IMR-90 (cell line): ENCODE measurements around the gene IMPG1. TPM values are rescaled to one million over a fixed set of nuclear protein-coding genes. Genes with fewer than 3 reads are reported as not detected.

Experiments
- ATAC-seq: fragments of 200-7000 bp; cut with Tn5 transposase; 2 replicates; pipeline ENCODE4 v1.9.1; 2020; ENCODE audit warnings: low read depth, mild to moderate bottlenecking, moderate library complexity
- BruUV-seq: library from RNA; stranded (reverse); fragments of 400-500 nt; replicated peaks from 2 replicates; lab custom pipeline; 2021; lab: Mats Ljungman, UMichigan
- CTCF ChIA-PET: fragments of 300-600 bp; formaldehyde crosslinking; extraction: SDS; loops from one replicate; lab custom pipeline; 2021; ENCODE audit warnings: antibody characterized with exemption; lab: Yijun Ruan, JAX
- POLR2A ChIA-PET: fragments of 300-600 bp; sonication (Branson Sonifier 250); formaldehyde crosslinking; loops from one replicate; lab custom pipeline; 2022; ENCODE audit warnings: antibody characterized with exemption; ENCODE audit not compliant: unreplicated experiment; lab: Charles Lee
- DNase-seq: peaks from one replicate; pipeline ENCODE4 v3.0.0; 2013
- H2AFZ ChIP-seq: replicated peaks from 2 replicates; pipeline ENCODE3; 2013; ENCODE audit warnings: low read length, mild to moderate bottlenecking; ENCODE audit not compliant: poor library complexity
- H2AK5ac ChIP-seq: 2 replicates; pipeline ENCODE4 v1.6.1; 2013; ENCODE audit warnings: low read depth, low read length, inconsistent platforms
- H2AK9ac ChIP-seq: replicated peaks from 2 replicates; pipeline ENCODE3; 2013; ENCODE audit warnings: mild to moderate bottlenecking, low read depth, low read length, moderate library complexity; ENCODE audit not compliant: poor library complexity
- H2BK120ac ChIP-seq: 2 replicates; pipeline ENCODE4 v1.6.1; 2013; ENCODE audit warnings: low read depth, low read length, inconsistent platforms
- H2BK15ac ChIP-seq: 3 replicates; pipeline ENCODE4 v1.6.1; 2013; ENCODE audit warnings: low read depth, low read length, inconsistent platforms
- H2BK20ac ChIP-seq: 2 replicates; pipeline ENCODE4 v1.6.1; 2013; ENCODE audit warnings: low read depth, mild to moderate bottlenecking, inconsistent platforms, low read length, moderate library complexity
- H2BK5ac ChIP-seq: 2 replicates; pipeline ENCODE4 v1.6.1; 2013; ENCODE audit warnings: mild to moderate bottlenecking, low read depth, low read length, inconsistent platforms; ENCODE audit not compliant: poor library complexity, severe bottlenecking
- H3K14ac ChIP-seq: replicated peaks from 2 replicates; pipeline ENCODE4 v1.6.1; 2013; ENCODE audit warnings: low read depth, low read length, inconsistent platforms
- H3K18ac ChIP-seq: 2 replicates; pipeline ENCODE4 v1.6.1; 2013; ENCODE audit warnings: low read depth, low read length, control low read depth
- H3K23ac ChIP-seq: 2 replicates; pipeline ENCODE4 v1.6.1; 2013; ENCODE audit warnings: low read depth, low read length, inconsistent platforms
- H3K27ac ChIP-seq: 2 replicates; pipeline ENCODE4 v1.5.1; 2013; ENCODE audit warnings: mild to moderate bottlenecking, control low read depth, low read length; ENCODE audit not compliant: insufficient read depth
- H3K27me3 ChIP-seq: 2 replicates; pipeline ENCODE4 v1.6.1; 2013; ENCODE audit warnings: low read length; ENCODE audit not compliant: control insufficient read depth, insufficient read depth
- H3K36me3 ChIP-seq: 2 replicates; pipeline ENCODE4 v1.6.1; 2013; ENCODE audit warnings: low read length, mixed read lengths; ENCODE audit not compliant: control insufficient read depth, insufficient read depth
- H3K4ac ChIP-seq: 2 replicates; pipeline ENCODE4 v1.6.1; 2013; ENCODE audit warnings: low read depth, low read length, inconsistent platforms
- H3K4me1 ChIP-seq: 2 replicates; pipeline ENCODE4 v1.6.1; 2013; ENCODE audit warnings: low read length, mixed read lengths; ENCODE audit not compliant: control insufficient read depth, insufficient read depth
- H3K4me2 ChIP-seq: 2 replicates; pipeline ENCODE4 v1.6.1; 2013; ENCODE audit warnings: low read depth, mild to moderate bottlenecking, control low read depth, low read length, moderate library complexity
- H3K4me3 ChIP-seq: 2 replicates; pipeline ENCODE4 v1.5.1; 2013; ENCODE audit warnings: low read depth, mild to moderate bottlenecking, control low read depth, low read length, moderate library complexity; ENCODE audit not compliant: insufficient read depth
- H3K56ac ChIP-seq: 2 replicates; pipeline ENCODE4 v1.6.1; 2013; ENCODE audit warnings: low read length, inconsistent platforms; ENCODE audit not compliant: insufficient read depth; ENCODE audit errors: extremely low read depth
- H3K79me1 ChIP-seq, 2 experiments: 2 replicates each; pipeline ENCODE4 v1.6.1; 2013; ENCODE audit warnings: low read length in 2 of 2, inconsistent platforms in 1 of 2, low read depth in 1 of 2
- H3K9ac ChIP-seq: 2 replicates; pipeline ENCODE4 v1.6.1; 2013; ENCODE audit warnings: low read depth, low read length, control low read depth
- H3K9me1 ChIP-seq: 2 replicates; pipeline ENCODE4 v1.6.1; 2013; ENCODE audit warnings: low read length, inconsistent platforms; ENCODE audit not compliant: insufficient read depth
- H3K9me3 ChIP-seq: 2 replicates; pipeline ENCODE4 v1.6.1; 2013; ENCODE audit warnings: low read length; ENCODE audit not compliant: control insufficient read depth, insufficient read depth
- H4K20me1 ChIP-seq: 2 replicates; pipeline ENCODE4 v1.6.1; 2013; ENCODE audit warnings: low read length, inconsistent platforms; ENCODE audit not compliant: insufficient read depth
- H4K5ac ChIP-seq: 2 replicates; pipeline ENCODE4 v1.6.1; 2013; ENCODE audit warnings: mild to moderate bottlenecking, low read depth, low read length, control low read depth
- H4K8ac ChIP-seq, 2 experiments: 2 replicates each; pipeline ENCODE4 v1.6.1; 2013; ENCODE audit warnings: low read depth in 2 of 2, low read length in 2 of 2, control low read depth in 1 of 2, inconsistent platforms in 1 of 2
- H4K91ac ChIP-seq: 2 replicates; pipeline ENCODE4 v1.6.1; 2013; ENCODE audit warnings: low read depth, low read length, inconsistent platforms; ENCODE audit not compliant: insufficient read depth
- RFX5 ChIP-seq: IDR thresholded peaks from 2 replicates; pipeline ENCODE4 v1.8.0; 2012; ENCODE audit warnings: low read depth, mild to moderate bottlenecking, low read length, moderate library complexity
- WGBS, 2 experiments: methylation state at CpG; one replicate each; pipeline versions ENCODE4 v1.1.5 to v1.1.7; 2013; ENCODE audit warnings: missing lambda C conversion rate in 2 of 2; ENCODE audit not compliant: insufficient read length in 1 of 2; ENCODE audit errors: extremely low coverage in 2 of 2; 5-methylcytosine and 5-hydroxymethylcytosine counted together
- dilution Hi-C: fragments of 300-500 bp; cut with HindIII; formaldehyde crosslinking; loops from one replicate; pipeline ENCODE4 v1.14.3; 2018; ENCODE audit warnings: low sequenced_read_pairs; ENCODE audit not compliant: unreplicated experiment
- in situ Hi-C: fragments of 300-500 bp; cut with MboI; formaldehyde crosslinking; loops from 3 replicates; pipeline ENCODE4 v1.14.3; 2019; ENCODE audit warnings: low sequenced_read_pairs, inconsistent platforms, mixed read lengths
- intact Hi-C: fragments of 100-400 bp; cut with micrococcal nuclease; formaldehyde crosslinking; loops from 2 replicates; pipeline ENCODE4 v1.10.0; 2022
- polyA plus RNA-seq, 3 experiments: library from polyadenylated mRNA; depleted of rRNA; stranded (reverse); fragments of >200 nt; gene quantifications; 2 replicates each; pipeline ENCODE4 v1.2.3, GENCODE V29; 2012; ENCODE audit warnings: low replicate concordance in 1 of 3
- total RNA-seq: library from RNA; depleted of rRNA; stranded (reverse); fragments of >200 nt; gene quantifications from 2 replicates; pipeline ENCODE4 v1.2.3, GENCODE V29; 2012

The IMPG1 gene
- total and polyA plus RNA-seq, 2 of the 4 experiments (the other 2 are of a cell fraction): not detected

DNA sequence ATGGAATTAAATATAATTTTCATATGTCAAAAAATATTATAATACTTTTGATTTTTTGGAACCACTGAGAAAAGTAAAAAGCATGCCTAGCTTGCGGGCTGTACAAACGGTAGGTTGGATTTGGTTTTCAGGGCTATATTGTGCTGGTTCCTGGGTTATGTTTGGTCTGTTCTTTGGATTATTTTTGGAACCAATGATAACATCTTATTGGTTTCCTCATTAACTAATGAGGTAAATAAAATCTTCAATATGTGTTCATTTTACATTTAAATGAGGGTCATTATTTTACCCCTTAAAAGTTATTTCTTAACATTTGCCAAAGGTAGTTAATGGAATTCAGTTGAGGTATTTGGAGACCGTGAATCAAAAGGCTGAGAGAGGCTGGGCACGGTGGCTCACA lies 96.6 kb downstream of the IMPG1 start:
- Histone ChIP-seq H4K91ac (no peak overlapping the region), H3K4ac (no peak overlapping the region), H3K9me1 (no peaks in the 10 kb centered on the region), H4K8ac (no peak overlapping the region), H4K5ac (no peak overlapping the region), H2BK15ac (no peak overlapping the region), H2AFZ (no peak overlapping the region), H3K9ac (no peak overlapping the region), H3K36me3 (no peaks in the 10 kb centered on the region), H3K4me3 (no peak overlapping the region), H2BK5ac (no peak overlapping the region), H3K23ac (no peak overlapping the region), H3K79me1 (no peaks in the 10 kb centered on the region), H3K27ac (no peak overlapping the region), H3K4me1 (no peaks in the 10 kb centered on the region), H3K9me3 (no peaks in the 10 kb centered on the region), H2BK20ac (no peak overlapping the region), H2AK5ac (no peak overlapping the region), H3K56ac (no peak overlapping the region), H2AK9ac (no peak overlapping the region), H2BK120ac (no peak overlapping the region), H3K4me2 (no peak overlapping the region), H4K20me1 (no peaks in the 10 kb centered on the region), H3K14ac (no peak overlapping the region), H3K18ac (no peak overlapping the region), H3K27me3 (no peaks in the 10 kb centered on the region)
- no peak for ATAC-seq
- WGBS, 2 experiments: 67% methylated on average over 1 of the region's 4 CpGs; no CpG with 5 or more reads in 1 of the 2 experiments
- no peak for DNase-seq
- no peak for TF ChIP-seq RFX5
- intact Hi-C loops (no loop called here), in situ Hi-C loops (no loop called here), dilution Hi-C loops (no loop called here)
- BruUV-seq: no TSS peak
- POLR2A ChIA-PET: no interaction called here
- CTCF ChIA-PET: interaction anchor here (0.7 kb wide), 1 partner anchor 1123 kb away, joined by 3 read pairs; no protein-coding TSS in a partner anchor
